ENCODE data around the gene VRK2.
"Not testable (repeated sequence)": the region's sequence is repeated elsewhere in the genome, so short reads cannot be mapped to it uniquely, and the experiment has no call there.

The VRK2 gene

DNA sequence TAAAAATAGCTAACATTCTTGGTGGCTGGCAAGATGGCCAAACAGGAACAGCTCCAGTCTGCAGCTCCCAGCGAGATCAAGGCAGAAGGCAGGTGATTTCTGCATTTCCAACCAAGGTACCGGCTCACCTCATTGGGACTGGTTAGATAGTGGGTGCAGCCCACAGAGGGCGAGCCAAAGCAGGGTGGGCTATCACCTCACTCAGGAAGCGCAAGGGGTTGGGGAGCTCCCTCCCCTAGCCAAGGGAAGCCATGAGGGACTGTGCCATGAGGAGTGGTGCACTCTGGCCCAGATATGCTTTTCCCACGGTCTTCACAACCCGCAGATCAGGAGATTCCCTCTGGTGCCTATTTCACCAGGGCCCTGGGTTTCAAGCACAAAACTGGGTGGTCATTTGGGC, 121.5 kb downstream of the VRK2 start:
- not testable (repeated sequence) for DNase-seq (ENCODE audit: low spot score)

DNA sequence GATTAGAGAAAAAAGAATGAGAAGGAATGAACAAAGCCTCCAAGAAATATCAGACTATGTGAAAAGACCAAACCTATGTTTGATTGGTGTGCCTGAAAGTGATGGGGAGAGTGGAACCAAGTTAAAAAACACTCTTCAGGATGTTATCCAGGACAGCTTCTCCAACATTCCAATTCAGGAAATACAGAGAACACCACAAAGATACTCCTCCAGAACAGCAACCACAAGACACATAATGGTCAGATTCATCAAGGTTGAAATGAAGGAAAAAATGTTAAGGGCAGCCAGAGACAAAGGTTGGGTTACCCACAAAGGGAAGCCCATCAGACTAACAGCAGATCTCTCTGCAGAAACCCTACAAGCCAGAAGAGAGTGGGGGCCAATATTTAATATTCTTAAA, 123.2 kb downstream of the VRK2 start:
- DNase-seq (ENCODE audit: low spot score), result not testable (repeated sequence)

DNA sequence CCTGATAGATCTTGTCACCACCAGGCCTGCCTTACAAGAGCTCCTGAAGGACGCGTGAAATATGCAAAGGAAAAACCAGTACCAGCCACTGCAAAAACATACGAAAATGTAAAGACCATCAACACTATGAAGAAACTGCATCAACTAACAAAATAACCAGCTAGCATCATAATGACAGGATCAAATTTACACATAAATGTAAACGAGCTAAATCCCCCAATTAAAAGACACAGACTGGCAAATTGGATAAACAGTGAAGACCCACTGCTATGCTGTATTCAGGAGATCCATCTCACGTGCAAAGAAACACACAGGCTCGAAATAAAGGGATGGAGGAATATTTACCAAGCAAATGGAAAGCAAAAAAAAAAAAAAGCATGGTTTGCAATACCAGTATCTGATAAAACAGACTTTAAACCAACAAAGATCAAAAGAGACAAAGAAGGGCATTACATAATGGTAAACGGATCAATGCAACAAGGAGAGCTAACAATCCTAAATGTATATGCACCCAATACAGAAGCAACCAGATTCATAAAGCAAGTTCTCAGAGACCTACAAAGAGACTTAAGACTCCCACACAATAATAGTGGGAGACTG, 123.8 kb downstream of the VRK2 start:
- DNase-seq (ENCODE audit: low spot score), result not testable (repeated sequence)

DNA sequence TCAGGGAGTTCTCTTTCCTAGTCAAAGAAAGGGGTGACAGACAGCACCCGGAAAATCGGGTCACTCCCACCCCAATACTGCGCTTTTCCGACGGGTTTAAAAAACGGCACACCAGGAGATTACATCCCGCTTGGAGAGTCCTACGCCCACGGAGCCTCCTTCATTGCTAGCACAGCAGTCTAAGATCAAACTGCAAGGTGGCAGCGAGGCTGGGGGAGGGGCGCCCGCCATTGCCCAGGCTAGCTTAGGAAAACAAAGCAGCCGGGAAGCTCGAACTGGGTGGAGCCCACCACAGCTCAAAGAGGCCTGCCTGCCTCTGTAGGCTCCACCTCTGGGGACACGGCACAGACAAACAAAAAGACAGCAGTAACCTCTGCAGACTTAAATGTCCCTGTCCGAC, 125.2 kb downstream of the VRK2 start:
- DNase-seq (ENCODE audit: low spot score), result not testable (repeated sequence)

DNA sequence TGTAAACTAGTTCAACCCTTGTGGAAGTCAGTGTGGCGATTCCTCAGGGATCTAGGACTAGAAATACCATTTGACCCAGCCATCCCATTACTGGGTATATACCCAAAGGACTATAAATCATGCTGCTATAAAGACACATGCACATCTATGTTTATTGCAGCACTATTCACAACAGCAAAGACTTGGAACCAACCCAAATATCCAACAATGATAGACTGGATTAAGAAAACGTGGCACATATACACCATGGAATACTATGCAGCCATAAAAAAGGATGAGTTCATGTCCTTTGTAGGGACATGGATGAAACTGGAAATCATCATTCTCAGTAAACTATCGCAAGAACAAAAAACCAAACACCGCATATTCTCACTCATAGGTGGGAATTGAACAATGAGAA, 130.6 kb downstream of the VRK2 start:
- DNase-seq (ENCODE audit: low spot score), result not testable (repeated sequence)

DNA sequence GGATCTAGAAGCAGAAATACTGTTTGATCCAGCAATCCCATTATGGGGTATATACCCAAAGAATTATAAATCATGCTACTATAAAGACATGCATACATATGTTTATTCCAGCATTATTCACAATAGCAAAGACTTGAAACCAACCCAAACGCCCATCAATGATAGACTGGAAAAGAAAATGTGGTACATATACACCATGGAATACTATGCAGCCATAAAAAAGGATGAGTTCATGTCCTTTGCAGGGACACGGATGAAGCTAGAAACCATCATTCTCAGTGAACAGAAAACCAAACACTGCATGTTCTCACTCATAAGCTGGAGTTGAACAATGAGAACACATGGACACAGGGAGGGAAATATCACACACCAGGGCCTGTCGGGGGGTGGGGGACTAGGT, 133.6 kb downstream of the VRK2 start:
- not testable (repeated sequence) for DNase-seq (ENCODE audit: low spot score)

DNA sequence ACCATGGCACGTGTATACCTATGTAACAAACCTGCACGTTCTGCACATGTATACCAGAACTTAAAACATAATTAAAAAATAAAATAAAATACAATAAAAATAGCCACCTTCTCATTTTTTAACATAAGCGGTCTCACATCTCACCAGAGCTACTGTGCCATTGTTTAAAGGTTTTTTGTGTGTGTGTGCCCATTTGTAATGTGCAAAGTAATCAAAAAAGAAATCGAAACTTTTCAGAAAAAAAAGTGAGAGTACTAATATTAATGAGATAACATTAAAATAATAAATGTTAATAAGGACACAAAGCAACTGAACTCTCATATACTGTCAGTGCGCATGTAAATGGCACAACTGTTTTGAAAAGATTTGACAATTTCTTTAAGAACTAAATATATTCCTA, 134.0 kb downstream of the VRK2 start:
- no peak for DNase-seq (ENCODE audit: low spot score)

DNA sequence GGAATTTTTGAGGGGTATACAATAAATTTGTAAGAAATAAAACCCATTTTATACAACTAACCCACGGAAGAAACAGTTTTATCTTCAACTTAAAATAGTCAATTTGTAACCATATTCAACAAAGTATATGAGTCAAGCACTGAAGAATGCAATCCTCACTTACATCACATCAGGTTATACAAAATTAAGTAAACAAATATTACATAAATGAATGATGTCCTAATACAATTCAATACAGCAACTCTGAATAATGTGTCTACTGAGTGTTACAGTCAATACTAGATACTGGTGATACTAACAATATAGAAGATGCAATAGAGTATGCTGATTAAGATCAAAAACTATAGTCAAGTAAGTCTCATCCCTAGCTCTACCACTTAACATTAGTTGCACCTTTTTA, 135.9 kb downstream of the VRK2 start:
- DNase-seq (ENCODE audit: low spot score), result no peak

DNA sequence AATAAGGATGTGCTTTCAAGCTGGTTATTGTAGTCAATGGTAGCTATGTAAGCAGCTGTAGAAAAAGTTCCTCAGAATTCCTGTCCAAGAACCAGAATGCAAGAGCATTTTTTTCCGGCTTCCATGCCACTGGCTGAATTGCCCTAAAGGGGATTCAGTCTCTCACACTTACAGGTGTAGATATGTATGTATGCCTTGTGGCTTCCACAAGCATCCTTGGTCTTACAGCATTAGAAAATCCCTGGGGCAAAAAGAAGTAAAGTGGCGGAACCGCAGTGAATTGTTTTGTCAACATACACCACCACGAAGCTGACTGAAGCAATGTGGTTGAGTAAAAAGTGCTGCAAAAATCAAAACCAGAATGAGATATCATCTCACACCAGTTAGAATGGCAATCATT, 139.9 kb downstream of the VRK2 start:
- DNase-seq (ENCODE audit: low spot score), result no peak

DNA sequence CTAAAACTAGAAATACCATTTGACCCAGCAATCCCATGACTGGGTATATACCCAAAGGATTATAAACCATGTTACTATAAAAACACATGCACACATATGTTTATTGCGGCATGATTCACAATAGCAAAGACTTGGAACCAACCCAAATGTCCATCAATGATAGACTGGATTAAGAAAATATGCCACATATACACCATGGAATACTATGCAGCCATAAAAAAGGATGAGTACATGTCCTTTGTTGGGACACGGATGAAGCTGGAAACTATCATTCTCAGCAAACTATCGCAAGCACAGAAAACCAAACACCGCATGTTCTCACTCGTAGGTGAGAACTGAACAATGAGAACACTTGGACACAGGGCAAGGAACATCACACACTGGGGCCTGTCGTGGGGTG, 140.4 kb downstream of the VRK2 start:
- not testable (repeated sequence) for DNase-seq (ENCODE audit: low spot score)

DNA sequence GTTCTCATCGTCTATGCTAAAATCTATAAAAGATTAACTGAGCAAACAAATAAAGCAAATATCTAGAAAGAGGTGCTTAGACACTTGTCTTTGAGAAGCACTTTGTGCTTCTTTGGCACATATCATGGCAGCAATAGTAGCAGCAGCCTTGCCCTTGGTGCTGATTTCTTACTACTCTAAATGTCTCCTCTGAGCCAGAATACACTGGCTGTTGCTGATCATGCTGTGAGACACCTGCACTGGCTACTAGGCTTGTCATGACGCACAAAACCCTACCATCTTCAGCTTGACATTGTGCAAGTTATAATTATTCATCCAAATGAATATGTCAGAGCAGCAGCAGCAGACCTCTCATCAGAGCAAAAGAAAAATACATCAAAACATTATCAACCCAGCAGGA, 147.9 kb downstream of the VRK2 start:
- no peak for DNase-seq (ENCODE audit: low spot score)

DNA sequence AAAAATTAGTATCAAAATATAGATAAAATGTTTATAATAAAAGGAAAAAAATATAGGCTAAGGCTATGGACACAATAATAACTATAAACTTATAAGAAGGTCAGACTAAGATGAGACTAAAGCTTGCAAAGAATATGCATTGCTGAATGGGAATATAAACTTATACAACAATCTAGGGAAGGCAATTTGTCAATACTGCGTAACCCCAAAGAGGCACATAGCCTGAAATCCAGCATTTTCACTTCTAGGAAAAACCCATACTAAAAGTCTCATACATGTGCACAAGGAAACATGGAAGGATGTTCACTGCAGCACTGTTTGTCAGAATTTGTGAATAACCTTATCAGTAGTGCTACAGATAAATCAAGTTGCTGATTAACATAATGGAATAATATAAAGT, 149.1 kb downstream of the VRK2 start:
- no peak for DNase-seq (ENCODE audit: low spot score)

DNA sequence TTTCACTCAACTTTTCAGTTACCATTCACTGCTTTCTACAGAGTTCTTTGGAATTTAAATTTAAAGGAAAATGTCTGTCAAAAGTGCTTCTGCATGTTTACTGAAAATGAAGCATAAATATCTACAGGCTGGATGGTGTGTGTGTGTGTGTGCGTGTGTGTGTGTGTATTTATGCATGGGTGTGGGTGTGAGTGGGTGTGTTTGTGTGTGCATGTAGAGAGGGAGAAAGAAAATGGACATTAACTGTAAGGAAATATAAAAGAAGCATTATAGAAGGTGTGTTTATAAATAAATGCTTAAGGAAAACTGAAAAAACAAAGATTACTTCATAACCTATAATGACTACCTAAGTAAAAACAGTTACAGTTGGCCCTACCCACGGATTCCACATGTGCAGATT, 151.3 kb downstream of the VRK2 start:
- DNase-seq (ENCODE audit: low spot score), result no peak

DNA sequence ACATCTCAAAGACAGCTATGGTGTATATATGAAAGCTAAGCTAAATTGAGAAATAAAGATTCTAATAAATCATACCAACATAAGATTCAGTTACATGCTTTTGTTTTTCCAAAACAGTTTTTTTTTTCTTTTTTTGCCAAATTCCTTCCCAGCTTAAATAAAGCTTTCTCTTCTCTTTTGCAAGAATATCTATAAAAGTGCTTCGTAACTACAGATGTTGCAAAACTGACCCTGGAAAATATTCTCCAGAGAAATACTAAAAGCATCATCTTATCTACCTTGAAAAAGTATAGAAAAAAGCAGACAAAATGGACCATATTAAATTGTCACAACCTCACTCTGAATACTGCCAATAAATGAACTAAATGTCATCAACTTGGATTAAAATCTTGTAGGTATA, 155.8 kb downstream of the VRK2 start:
- DNase-seq (ENCODE audit: low spot score), result no peak

DNA sequence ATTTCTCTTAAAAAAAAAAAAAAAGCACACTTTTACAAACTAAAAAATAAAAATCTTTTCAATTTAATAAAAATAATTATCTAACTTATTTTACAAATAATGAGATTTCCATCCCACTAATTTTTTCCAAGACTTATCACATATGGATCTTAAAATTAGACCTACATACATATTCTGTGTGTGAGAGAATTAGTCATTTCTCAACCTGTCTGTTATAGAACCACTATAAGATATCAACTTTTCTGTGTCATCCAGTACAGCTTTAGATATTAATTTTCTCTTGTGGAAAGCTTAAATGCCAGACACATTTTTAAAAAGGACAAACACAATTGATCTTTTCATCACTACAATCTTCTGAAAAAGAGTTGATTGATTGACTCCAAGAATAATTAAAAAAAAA, 156.4 kb downstream of the VRK2 start:
- no peak for DNase-seq (ENCODE audit: low spot score)

DNA sequence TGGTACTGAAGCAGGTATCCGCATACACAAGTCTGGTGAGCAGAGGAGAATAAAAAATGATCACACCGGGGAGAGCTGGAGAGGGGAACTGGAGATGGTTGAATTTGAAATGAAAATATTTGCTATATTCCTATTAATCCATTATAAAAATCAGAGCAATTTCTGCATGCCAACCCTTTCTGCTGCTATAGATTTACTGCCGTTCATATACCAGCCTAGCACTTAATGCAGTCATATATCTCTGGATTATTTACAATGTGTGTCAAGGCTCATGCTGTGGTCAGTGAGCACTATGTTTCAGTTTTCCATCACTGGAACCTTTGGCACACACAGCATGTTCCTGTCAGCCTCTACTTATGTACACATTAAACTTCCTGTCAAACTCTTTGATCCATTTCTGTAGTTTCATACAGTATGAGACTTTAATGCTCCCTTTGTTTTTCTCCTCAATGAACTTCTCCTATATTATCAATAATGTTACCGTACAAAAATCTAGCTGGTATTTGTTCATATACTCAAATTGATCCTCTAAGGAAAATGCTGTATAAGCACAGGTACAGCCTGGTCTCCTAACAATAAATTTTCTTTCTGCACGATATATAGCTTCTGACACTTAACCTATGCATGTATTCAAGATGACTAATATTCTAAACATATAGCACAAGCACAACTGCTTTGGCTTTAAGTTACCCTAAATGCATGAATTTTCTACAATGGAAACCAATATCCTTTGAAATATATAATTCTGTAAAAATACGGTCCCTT, 157.8 kb downstream of the VRK2 start:
- no peak for DNase-seq (ENCODE audit: low spot score)

DNA sequence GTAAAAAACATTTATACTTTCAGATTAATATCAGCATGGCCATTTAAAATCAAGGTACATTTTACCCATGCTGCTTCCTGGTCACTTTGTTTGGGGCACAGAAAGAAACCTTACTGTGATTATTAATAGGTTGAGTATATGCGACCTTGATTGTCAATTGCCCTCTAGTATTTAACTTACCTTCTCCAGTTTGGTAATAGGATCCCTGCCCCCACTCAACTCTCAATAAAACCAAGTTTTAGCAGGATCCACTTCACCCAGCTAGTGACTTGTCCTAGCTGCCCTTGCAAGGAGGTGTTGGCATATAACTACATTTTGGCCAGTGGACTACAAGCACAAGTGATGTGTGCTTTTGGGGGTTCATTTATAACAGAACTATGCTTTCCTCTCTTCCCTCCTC, 160.2 kb downstream of the VRK2 start:
- DNase-seq (ENCODE audit: low spot score), result no peak

DNA sequence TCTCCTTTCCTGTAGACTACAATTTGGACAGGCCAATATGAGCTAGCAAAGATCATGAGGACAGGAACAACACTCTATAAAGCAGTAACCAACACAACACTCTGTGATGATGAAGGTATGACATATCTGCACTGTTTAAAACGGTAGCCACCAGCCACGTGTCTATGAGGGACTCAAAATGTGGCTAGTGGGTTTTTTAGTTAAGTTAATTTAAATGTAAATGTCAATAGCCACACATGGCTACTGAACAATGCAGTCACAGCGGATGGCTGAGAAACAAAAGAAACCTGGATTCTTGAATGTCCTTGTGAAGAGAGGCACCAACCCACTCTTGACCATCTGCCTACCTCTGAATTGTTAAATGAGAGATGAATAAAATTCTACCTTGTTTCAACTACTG, 160.6 kb downstream of the VRK2 start:
- DNase-seq (ENCODE audit: low spot score), result no peak
